Stomach (tissue), 4 donors: ENCODE data around the gene SGSH.

ENCODE experiments used
- CTCF ChIP-seq, 7 experiments: fragments of 450-650 bp in 4 of 7; fragments of 200-600 bp in 3 of 7; sonication (generic) in 3 of 7; IDR thresholded peaks; one replicate each; pipeline ENCODE4 v1.5.1; 2016 to 2019; ENCODE audit warnings: antibody characterized with exemption in 7 of 7, control low read depth in 2 of 7, mild to moderate bottlenecking in 1 of 7
- POLR2A ChIP-seq, 4 donors: fragments of 450-650 bp; IDR thresholded peaks; one replicate each; pipeline ENCODE4 v1.6.1; 2016; ENCODE audit warnings: antibody characterized with exemption in 4 of 4, control low read depth in 2 of 4, mild to moderate bottlenecking in 1 of 4, moderate library complexity in 1 of 4
- POLR2AphosphoS5 ChIP-seq, 3 donors: sonication (generic); formaldehyde crosslinking; IDR thresholded peaks; one replicate each; pipeline ENCODE4 v1.6.1; 2016; ENCODE audit warnings: antibody characterized with exemption in 3 of 3

- TF ChIP-seq CTCF (IDR thresholded peaks at IDR 0.05) (no peak), POLR2AphosphoS5 (IDR thresholded peaks at IDR 0.05) (no peak), POLR2A (IDR thresholded peaks at IDR 0.05) (no peak)
These were observed 9.6 kb downstream of the SGSH start for GRCh38 chr17:80210348-80211108.
